Heart left ventricle (tissue), 16 donors: ENCODE measurements around the gene FGD1. TPM values are rescaled to one million over a fixed set of nuclear protein-coding genes. Genes with fewer than 3 reads are reported as not detected.
A peak's percentile ranks its signal among the peaks of the same experiment; 100 is the strongest.

Source experiments
- ATAC-seq, 4 donors: fragments of 200-7000 bp; cut with Tn5 transposase; one replicate each; pipeline ENCODE4 v1.9.1; 2020 to 2022; ENCODE audit warnings: moderate library complexity in 4 of 4, mild to moderate bottlenecking in 3 of 4, moderate number of reproducible peaks in 1 of 4
- DNase-seq, 5 donors: peaks; one replicate each; pipeline ENCODE4 v3.0.0-alpha.2; 2020
- H3K27ac ChIP-seq, 12 donors: fragments of 200-600 bp; sonication (generic) in 4 of 12; one replicate each; pipeline versions ENCODE4 v1.5.0 to v1.8.0; 2016 to 2022; ENCODE audit warnings: mild to moderate bottlenecking in 2 of 12
- H3K27me3 ChIP-seq, 9 donors: fragments of 200-600 bp; sonication (generic) in 2 of 9; one replicate each; pipeline versions ENCODE4 v1.5.1 to v1.8.0; 2016 to 2022; ENCODE audit warnings: mild to moderate bottlenecking in 3 of 9
- H3K36me3 ChIP-seq, 9 donors: fragments of 200-600 bp; sonication (generic) in 2 of 9; one replicate each; pipeline versions ENCODE4 v1.5.0 to v1.8.0; 2018 to 2022; ENCODE audit warnings: mild to moderate bottlenecking in 2 of 9
- H3K4me1 ChIP-seq, 12 donors: fragments of 200-600 bp; sonication (generic) in 4 of 12; one replicate each; pipeline versions ENCODE4 v1.5.0 to v1.8.0; 2016 to 2022; ENCODE audit warnings: mild to moderate bottlenecking in 3 of 12
- H3K4me3 ChIP-seq, 12 donors: fragments of 200-600 bp; sonication (generic) in 4 of 12; one replicate each; pipeline versions ENCODE4 v1.5.0 to v1.8.0; 2017 to 2022; ENCODE audit warnings: mild to moderate bottlenecking in 9 of 12, moderate library complexity in 4 of 12
- H3K9me3 ChIP-seq, 12 donors: fragments of 200-600 bp; sonication (generic) in 4 of 12; one replicate each; pipeline versions ENCODE4 v1.5.0 to v1.8.0; 2016 to 2022; ENCODE audit warnings: mild to moderate bottlenecking in 1 of 12
- POLR2A ChIP-seq, 2 donors: fragments of 450-650 bp; IDR thresholded peaks; one replicate each; pipeline ENCODE4 v1.6.1; 2017; ENCODE audit warnings: antibody characterized with exemption in 2 of 2, mild to moderate bottlenecking in 2 of 2, moderate library complexity in 2 of 2
- WGBS, 4 donors: extraction: QIAGEN DNeasy Blood & Tissue Kit in 2 of 4; methylation state at CpG; one replicate each; pipeline versions ENCODE4 v1.1.5 to v1.1.7; 2013 to 2018; 5-methylcytosine and 5-hydroxymethylcytosine counted together
- intact Hi-C, 10 donors: fragments of 100-400 bp; cut with DNase I; formaldehyde crosslinking; loops; one replicate each; pipeline versions ENCODE4 v1.11.1 to v1.14.2; 2022
- polyA plus RNA-seq, 2 donors: library from polyadenylated mRNA; stranded (reverse); fragments of 200-250 nt; gene quantifications; one replicate each; pipeline ENCODE4 v1.2.3, GENCODE V29; 2013
- total RNA-seq, 9 donors: library from RNA; depleted of rRNA in 2 of 9; stranded (reverse); fragments of >200 nt in 2 of 9; fragmentation: NEBNext Ultra II Directional in 3 of 9; extraction: Animal tissue kit (Norgen Biotek cat#: 25700) in 3 of 9; gene quantifications; one replicate each; pipeline versions ENCODE4 v1.1.0 to v1.2.4, GENCODE V29; 2016 to 2023
- TF ChIP-seq, protein P1 (sequence below), 12 donors: fragments of 200-600 bp; sonication (generic) in 4 of 12; IDR thresholded peaks; one replicate each; pipeline versions ENCODE4 v1.5.0 to v1.8.0; 2018 to 2022; ENCODE audit warnings: antibody characterized with exemption in 12 of 12, mild to moderate bottlenecking in 5 of 12
- donor health status: ischemic (EF 13 %, LVEDD 7.1; RV severe dilation, severe dysfunction).
- donor health status: healthy with polysubstance abuse.
- donor health status: DM: no; HTN: yes; CAD: no.
- donor health status: DM: no; HTN: no; CAD: no.
- donor health status: ischemic (EF 25% LVEDD 6.9; RV normal size, moderate dysfunction).
- donor health status: ischemic (EF 25% LVEDD 5.7; RV mildly dilated, moderate dysfunction).
- donor health status: healthy.
- donor health status: DM: yes; HTN: yes; CAD: no.
- donor health status: ischemic (EF 35%, LVEDD 5.7; RV mildly dilated, moderate dysfunction).
- donor health status: nonischemic (EF 11% LVEDD 7.7; RV severe dilation, severe dysfunction).
- donor health status: DM: yes; HTN: yes; CAD: no.
- donor health status: PGD.
- donor health status: ischemic (EF 29% LVEDD 5.4; RV normal size, mild dysfunction).
- donor health status: nonischemic (EF 23%, LVEDD 6.1; RV moderate dilation, normal function).

FGD1 gene
- total and polyA plus RNA-seq, 11 donors: 3.9 to 7.5 (median 5.9) TPM

DNA sequence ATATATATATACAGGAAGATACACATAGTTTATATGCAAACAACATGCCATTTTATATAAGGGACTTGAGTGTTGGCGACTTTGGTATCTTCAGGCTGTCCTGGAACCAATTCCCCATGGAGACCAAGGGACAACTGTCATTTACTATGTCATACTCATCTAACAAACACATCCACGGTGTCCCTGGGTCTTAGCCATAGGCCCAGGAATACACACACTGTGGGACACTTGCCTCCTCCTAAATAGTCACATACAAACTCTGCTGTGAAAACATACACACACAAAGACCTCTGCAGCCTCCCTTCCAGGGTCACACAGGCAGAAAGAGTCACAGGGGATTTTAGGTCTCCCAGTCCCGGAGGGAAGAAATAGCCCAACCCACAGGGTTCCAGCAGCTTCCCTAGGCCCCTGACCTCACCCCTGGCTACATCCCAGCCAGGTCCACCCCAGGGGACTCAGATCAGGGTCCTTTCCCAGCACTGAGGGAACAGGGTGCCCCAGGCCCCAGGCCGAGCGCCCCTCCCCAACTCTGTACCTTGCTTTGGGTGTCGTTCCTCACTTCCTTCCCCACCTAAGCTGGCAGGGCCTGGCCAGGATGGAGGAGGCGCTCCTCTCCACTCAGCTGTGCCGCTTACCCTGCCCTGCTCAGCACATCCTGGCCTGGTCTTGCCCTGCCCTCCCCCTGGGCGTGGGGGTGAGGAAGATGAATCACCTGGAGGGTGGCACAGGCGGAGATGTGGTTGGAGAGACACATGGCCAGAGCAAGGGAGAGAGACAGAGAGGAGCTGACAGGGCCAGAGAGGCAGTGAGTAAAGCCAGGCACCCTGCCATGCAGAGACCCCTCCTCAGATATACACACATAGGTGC lies 21.8 kb downstream of the FGD1 start:
- WGBS, 4 donors: 70 to 85% (median 75%) methylated on average over 8 to 10 of the region's 10 CpGs
- no peak for TF ChIP-seq POLR2A (IDR thresholded peaks at IDR 0.05)
- TF ChIP-seq, protein P1, sequence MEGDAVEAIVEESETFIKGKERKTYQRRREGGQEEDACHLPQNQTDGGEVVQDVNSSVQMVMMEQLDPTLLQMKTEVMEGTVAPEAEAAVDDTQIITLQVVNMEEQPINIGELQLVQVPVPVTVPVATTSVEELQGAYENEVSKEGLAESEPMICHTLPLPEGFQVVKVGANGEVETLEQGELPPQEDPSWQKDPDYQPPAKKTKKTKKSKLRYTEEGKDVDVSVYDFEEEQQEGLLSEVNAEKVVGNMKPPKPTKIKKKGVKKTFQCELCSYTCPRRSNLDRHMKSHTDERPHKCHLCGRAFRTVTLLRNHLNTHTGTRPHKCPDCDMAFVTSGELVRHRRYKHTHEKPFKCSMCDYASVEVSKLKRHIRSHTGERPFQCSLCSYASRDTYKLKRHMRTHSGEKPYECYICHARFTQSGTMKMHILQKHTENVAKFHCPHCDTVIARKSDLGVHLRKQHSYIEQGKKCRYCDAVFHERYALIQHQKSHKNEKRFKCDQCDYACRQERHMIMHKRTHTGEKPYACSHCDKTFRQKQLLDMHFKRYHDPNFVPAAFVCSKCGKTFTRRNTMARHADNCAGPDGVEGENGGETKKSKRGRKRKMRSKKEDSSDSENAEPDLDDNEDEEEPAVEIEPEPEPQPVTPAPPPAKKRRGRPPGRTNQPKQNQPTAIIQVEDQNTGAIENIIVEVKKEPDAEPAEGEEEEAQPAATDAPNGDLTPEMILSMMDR (IDR thresholded peaks at IDR 0.05): no peak
- Histone ChIP-seq H3K4me1 (peaks cover 0 to 11% (median 0%) of the 10 kb centered on the region in 12 donors), H3K27ac (no peak overlapping the region), H3K9me3 (no peaks in the 10 kb centered on the region), H3K27me3 (peaks cover 0 to 4% (median 0%) of the 10 kb centered on the region in 9 donors), H3K36me3 (peaks cover 0 to 8% (median 2%) of the 10 kb centered on the region in 9 donors), H3K4me3 (no peak overlapping the region)
- ATAC-seq (peak in 3 of 4 donors; percentile 47 to 71 (median 50)), DNase-seq (no peak)
- intact Hi-C loops: no loop called here

DNA sequence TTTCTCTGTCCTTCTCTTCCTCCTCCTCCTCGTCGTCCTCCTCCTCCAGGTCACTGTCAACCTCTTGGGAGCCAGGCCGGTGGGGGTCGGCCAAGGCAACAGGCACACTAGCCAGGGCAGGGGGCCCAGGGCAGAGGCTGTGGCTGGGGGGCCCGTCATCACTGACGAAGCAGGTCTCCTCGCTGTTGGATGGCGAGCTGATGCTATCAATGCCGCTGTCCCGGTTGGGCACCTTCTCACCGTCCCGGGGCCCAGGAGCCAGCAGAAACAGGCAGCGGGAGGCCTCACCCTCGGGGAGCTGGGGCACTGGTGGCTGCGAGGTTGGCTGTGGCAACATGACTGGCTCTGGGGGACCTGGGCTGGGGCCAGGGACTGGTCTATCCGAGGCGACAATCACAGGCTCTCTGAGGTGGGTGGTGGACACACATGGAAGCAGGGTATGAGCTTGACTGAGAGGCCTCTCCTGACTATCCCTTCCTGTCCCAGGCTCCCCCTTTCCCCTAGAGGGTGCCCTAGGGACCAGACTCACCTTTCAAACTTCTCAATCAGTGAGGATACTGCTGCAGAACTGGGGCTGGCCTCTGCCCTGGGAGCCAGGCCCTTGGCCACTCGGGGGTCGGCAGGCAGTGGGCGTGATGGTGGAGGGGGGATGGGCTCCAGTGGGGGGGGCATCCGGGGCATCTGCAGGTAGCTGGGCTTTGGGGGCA lies 25.8 kb downstream of the FGD1 start:
- Histone ChIP-seq H3K27me3 (no peaks in the 10 kb centered on the region), H3K4me3 (no peak overlapping the region), H3K4me1 (peaks cover 0 to 8% (median 0%) of the 10 kb centered on the region in 12 donors), H3K9me3 (no peaks in the 10 kb centered on the region), H3K27ac (no peak overlapping the region), H3K36me3 (peaks cover 0 to 36% (median 2%) of the 10 kb centered on the region in 9 donors)
- ATAC-seq: no peak
- TF ChIP-seq, protein P1 (IDR thresholded peaks at IDR 0.05): no peak
- TF ChIP-seq POLR2A (IDR thresholded peaks at IDR 0.05): no peak
- intact Hi-C loops: no loop called here
- no peak for DNase-seq
- WGBS, 4 donors: 83 to 90% (median 88%) methylated on average over 16 to 21 of the region's 21 CpGs

DNA sequence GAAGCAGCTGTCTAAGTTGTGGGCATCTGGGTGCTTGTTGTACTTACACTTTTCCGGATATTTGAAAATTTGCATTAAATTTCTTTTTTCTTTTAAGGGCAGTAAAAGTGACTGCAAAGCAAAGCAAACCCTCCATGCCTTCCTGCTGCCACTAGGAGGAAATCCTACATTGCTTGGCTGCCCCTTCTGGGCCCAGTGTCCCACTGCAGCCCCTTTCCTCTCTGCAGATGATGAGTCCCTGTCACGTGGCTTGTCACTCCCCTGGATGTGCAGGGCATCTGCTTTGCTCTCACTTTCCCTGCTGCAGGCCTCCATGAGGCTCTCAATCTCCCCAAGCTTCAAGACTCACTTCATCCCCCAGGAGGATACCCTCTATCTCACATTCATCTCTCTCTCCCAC lies 43.1 kb downstream of the FGD1 start:
- DNase-seq (no peak), ATAC-seq (no peak)

More for the DNA sequence above, 43.1 kb downstream of the FGD1 start:
- WGBS, 4 donors: 35 to 49% (median 44%) methylated on average over 2 of the region's 2 CpGs
- no peaks in the 10 kb centered on the region for H3K4me1 ChIP-seq
- intact Hi-C loops: no loop called here
- no peak overlapping the region for H3K27ac ChIP-seq
- TF ChIP-seq, protein P1 (IDR thresholded peaks at IDR 0.05): no peak
- TF ChIP-seq POLR2A (IDR thresholded peaks at IDR 0.05): no peak
- peaks cover 0 to 8% (median 0%) of the 10 kb centered on the region in 9 donors for H3K27me3 ChIP-seq
- H3K9me3 ChIP-seq: no peaks in the 10 kb centered on the region
- H3K4me3 ChIP-seq: no peak overlapping the region
- peaks cover 0 to 53% (median 16%) of the 10 kb centered on the region in 9 donors for H3K36me3 ChIP-seq
